Activated T-cell treated with anti-CD3 and anti-CD28 coated beads for 24 hours (primary cell): ENCODE data around the gene FGF5.
"Not testable (repeated sequence)": the region's sequence is repeated elsewhere in the genome, so short reads cannot be mapped to it uniquely, and the experiment has no call there.

Source experiments
- DNase-seq: peaks from one replicate; pipeline ENCODE4 v3.0.0-alpha.2; 2020; ENCODE audit warnings: low read depth

FGF5 gene

DNA sequence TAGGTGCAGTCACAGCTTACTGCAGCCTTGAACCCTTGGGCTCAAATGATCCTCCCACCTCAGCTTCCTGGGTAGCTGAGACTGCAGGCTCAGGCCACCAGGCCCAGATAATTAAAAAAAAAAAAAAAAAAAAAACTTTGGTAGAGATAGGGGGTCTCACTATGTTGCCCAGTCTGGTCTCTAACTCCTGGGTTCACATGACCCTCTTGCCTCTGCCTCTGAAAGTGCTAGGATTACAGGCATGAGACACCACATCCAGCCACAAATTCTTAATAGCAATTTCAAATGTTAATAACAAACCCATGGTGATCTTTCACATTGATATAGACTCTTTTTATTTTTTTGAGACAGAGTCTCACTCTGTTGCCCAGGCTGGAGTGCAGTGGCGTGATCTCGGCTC, 12.3 kb upstream of the FGF5 start:
- DNase-seq, result no peak

DNA sequence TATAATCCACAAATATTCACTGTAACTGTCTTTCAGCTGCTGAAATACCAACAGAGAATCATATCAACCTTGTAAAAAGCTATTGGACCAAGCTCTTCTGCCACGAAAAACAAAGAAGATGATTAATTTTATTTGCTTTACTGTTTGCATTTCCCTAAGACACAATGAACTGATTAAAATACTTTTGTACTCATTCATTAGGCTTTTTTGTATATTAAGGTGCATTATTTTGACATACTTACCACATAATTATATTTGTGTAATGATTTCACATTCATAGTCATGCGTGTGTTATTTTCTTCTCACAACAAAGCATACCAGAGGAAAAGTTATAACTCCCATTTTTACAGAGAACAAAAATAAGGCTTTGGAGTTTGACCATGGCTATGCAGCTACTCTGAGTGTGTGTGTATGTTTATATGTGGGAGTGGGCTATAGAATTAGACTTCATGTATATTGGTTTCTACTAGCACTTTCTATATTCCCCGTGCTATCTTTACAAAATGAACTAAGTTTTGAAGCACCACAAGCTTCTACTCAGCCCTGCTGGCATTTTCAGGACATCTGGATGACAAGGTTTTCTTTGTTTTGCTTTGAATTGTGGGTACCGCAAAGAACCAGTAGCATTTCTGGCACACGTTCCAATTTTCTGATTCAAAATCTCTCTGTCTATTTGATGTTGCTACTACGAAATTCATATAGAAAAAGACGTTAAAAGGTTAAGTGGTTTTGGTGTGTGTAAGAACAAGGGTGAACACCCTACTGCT, 11.0 kb upstream of the FGF5 start:
- no peak for DNase-seq

DNA sequence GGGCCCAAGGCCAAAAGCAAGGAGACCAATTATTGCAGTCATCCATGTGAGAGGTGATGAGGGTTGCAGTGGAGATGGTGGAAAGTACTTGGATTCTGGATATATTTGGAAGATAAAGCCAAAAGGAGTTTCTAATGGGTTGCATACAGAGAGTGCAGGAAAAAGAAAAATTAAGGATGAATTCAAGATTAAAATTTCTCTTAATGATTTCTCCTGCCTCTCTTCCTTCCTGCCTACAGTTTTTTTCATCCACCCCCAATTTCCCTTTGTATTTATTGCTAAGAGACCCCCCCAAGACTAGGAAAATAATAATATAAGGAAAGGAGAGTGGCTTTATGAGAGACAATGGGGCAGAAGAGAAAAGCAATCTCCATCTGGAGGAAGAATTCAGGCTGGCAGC, 8.6 kb upstream of the FGF5 start:
- DNase-seq, result no peak

DNA sequence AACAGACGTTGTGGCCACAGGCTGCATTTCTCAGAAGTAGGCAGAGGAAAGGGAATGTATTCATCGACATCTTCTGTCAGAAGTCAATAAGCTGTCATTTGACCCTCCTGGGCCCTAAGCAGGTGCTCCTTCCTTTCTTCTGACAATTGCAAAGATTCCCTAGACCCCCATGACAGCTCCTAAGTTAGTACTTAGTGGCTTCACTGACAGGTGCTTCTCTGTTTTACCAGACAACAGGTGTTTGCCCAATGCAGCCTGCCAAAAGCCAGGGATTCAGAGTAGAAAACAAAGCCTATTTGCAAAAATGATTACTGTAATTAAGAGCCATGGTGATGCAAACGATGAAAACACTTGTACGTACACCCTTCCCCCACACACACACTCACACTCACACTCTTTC, 7.5 kb upstream of the FGF5 start:
- DNase-seq, result no peak

DNA sequence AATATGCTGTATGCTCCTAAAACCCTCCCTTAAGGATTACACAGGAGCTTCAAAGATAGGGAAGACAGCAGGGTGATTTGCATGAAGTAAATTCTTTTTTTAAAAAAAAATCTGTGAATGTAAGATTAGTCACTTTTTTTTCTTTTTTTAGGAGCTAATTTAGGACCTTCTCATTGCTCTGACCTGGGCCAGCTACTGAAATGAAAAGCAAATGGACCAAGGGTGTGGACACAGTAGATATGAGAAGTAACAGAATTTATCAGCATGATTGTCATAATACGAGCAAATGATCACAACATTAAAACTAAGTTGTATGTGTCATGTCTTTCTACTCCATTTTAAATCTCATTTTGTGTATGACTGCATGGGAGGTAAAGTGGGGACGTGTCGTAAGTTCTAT, 6.6 kb upstream of the FGF5 start:
- no peak for DNase-seq

DNA sequence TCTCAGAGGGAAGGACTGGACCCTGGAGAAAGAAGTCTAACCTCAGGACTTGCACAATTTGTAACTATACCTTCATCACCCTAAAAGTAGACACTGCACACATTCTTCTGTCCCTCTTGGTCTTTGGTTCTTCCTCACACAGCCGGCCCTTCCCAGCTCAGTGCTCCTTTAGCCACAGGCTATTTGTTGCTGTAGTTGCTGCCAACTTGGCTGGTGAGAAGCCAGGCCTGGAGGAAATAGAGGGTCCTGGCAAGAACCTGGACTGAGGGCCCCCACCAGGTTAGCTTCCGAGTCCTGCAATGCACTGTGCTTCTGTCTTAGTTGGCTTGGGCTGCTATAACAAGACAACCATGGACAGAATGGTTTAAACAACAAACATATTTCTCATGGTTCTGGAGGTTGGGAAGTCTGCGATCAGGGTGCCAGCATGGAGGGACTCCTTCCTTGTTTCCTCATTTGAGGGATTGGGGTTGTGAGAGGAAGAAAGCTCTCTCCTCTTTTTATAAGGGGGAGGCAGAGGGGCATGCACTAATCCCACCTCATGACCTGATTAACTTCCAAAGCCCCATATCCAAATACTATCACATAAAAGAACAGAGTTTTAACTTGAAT, 4.4 kb upstream of the FGF5 start:
- no peak for DNase-seq

DNA sequence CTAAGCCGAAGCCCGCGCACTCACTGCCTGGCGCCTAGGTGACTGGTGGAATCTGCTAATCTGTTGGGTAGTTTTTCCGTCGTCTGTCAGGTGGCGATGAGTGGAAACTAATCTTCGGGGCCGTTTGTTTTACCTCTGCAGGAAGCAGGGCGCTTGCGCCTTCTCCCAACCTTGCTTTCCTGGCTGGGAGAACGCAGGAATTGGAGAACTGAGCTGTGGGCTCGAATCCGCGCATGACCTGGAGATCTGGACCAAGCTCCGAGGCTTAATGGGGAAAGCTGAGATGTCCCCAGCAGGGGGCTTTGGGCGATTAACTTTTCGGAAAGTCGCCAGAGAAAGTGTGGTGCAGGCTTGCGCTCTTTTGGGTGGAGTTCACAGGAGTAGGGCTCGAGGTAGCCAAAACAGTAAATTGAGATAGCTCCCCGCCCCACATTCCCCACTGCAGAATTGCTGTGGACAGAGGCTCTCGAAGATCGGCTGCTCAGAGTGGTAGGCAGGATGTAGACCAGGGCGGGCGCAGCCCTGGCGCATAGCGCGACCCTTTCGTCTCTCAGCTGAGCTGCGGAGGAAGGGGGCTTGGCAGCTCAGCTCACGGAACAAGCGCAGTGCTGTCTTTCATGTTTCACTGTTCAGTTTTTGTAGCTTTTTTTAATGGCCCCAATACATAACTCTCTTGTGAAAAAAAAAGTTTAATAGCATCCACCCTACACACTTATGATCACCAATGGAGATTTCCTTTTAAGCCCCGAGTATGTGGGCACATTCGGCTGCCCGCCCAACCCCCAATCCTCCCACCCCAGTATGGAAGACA, 2.7 kb upstream of the FGF5 start:
- no peak for DNase-seq

DNA sequence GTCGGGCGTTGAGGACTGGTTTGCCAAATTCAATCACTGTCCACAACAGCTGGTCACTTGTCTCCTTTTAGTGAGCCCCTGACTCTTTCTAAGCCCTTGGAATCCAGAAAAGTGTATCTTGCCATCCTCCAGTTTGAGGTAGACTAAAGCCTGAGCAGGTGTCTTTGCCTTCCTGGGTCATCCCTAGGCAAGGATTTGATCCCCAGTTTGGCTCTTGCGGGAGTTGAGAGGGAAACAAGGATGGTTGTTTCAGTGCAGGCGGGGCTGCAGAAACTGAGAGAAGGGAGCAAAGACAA, 2.2 kb upstream of the FGF5 start:
- no peak for DNase-seq

DNA sequence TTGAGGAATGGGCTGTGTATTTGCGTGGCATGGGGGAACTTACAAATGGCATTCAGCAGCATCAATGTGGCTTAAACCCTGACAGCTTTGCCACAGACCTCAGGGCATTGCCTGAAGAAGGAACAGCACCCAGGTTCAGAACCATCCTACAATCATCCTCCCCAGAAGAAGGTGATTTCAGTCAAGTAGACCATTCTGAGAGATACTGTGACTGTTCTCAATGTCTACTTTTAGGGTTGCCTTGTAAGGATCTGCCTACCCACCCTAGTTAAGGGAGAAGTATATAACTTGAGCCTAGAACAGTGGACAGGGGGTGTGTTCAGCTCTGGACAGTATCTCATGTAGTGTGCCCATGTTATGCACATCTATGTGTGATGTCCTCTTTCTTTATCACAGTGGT, 1.6 kb upstream of the FGF5 start:
- DNase-seq, result no peak

DNA sequence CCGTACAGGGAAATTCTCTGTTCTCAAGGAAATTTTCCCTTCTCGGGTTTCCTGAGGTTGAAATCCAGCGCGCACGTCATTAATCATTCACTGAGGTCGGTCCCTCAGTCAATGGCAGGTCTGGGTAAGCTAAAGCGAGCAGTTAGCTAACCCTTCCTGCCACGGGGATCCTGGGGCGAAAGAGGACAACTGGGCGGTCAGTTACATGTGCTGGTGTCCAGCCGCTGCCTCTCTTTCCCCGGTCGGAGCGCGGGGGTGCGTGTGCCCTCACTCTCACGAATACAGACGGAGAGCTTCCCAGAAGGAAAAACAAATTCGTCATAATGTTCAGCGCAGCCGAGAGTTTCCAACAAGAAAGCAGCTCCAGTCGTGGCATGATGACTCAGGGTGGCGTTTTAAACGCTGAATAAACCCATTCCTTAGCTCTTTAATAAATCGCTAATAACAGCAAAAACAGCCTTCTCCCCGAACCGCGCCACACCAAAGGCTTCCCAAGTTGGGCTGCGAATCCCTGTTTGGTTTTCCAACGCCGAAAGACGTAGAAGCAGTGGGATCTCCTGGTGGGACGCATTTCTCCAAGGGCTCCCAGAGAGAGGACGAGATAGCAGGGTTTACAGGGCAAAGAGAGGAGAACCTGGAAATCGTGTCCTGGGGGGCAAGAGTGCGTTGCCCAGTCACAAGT, 752 bp upstream of the FGF5 start:
- DNase-seq, result no peak

DNA sequence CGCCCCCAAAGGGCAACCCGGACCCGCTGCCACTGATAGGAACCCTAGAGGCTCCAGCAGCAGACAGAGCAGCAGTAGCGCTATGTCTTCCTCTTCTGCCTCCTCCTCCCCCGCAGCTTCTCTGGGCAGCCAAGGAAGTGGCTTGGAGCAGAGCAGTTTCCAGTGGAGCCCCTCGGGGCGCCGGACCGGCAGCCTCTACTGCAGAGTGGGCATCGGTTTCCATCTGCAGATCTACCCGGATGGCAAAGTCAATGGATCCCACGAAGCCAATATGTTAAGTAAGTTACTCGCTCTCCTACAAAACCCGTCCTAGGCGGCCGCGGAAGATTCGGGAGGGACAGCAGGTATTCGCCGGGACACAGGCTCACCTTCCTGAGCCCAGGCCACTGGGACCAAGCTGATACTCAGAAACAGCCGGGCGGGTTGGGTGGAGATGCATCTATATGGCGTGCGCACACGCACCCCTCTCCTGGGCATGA, 477 bp downstream of the FGF5 start:
- no peak for DNase-seq

DNA sequence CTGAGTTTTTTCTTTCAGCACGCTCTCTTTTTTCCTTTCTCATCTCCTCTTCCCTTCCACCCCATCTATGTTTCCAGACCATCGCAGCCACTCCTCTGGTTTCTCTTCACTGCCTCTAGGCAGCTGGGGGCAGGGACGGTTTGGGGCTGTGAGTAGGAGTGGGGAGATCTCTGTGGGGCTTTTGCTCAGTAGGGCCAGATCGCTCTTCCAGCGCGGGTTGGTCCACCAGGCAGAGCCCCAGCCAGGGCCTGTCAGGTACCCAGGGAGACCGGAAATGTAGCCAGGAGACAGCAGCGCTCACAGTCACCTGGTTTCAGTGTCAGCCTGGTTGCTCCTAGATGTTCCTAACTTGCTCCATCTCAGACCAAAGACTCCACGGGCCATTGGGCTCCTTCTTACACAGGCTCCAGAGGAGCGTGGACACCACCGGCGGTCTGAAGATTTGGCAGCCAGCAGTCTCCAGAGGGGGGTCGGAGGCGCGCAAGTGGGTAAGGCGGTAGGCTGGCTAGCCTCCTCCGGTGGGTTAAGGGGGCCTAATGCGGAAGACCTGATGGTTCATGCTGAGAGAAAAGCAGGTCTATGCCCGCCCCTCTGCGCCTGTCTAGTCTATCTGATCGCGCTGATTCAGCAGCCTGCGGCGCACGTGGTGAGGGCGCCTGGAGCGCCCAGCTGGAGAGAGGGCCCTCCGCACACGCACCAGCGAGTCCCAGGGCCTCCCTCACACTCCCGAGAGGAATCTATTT, 1.8 kb downstream of the FGF5 start:
- no peak for DNase-seq

DNA sequence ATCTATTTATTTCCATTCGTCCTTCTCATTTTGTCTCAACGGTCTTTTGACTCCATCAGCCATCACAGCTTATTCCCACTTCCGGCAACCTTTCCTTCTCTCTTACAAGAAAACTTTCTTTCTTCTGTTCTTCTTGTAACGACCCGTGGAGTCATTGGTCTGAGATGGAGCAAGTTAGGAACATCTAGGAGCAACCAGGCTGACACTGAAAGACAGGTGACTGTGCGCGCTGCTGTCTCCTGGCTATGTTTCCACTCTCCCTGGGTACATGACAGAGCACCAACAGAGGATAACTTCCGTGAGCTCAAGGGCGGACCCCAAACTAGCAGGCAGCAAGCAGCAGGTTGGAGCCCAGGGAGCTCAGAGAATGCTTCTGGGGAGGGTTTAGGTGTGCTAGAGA, 2.5 kb downstream of the FGF5 start:
- DNase-seq, result no peak

DNA sequence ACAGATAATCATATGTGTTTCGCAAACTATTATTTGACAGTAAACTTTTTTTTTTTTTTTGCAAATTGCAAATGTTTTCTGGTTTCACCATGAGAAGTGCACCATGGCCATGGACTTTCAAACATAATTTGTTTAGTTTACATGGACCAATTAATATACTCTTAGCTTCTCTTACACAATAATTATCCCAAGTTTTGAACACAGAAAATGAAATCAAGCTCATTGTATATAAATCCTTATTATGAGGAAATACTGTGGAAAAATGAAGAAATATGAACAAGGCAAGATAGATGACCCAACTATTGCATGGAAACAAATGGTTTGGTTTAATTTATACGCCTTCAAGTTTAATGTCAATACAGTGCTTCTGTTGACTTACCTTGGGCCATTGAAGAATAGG, 3.9 kb downstream of the FGF5 start:
- no peak for DNase-seq

DNA sequence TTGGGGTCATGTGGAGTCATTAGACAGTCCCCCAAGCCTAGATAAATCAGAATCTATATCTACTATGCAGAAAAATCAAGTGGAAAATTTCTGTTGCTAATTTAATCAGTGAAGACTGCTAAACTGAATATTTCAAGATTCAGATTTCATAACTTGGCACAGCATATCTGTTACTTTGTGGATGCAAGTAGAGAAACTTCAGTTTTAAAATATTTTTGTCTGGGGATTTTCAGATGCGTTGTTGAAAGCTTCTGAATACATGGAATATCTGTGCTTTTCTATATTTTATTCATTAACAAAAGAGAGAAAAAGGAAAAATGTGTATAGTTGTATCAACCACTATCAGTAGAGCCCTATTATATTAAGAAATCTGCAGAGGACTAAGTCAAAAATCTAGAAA, 4.4 kb downstream of the FGF5 start:
- no peak for DNase-seq

DNA sequence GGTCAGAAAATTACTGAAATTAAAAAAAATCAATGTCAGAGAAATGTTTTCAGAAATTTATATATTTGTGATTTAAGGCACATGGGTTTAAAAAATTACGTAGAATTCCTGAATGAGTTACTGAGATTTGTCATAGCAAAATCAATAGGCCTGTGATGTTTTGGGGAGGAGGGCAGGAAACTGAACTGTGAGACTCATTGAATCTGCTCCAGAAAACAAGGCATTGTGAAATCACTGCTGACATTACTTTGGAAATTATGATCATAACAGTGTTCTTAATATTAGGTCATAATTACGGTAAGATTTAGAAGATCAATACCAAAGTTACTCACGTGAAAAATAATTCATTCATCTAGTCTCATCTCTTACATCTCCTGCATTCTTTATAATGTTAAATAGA, 5.3 kb downstream of the FGF5 start:
- DNase-seq, result no peak

DNA sequence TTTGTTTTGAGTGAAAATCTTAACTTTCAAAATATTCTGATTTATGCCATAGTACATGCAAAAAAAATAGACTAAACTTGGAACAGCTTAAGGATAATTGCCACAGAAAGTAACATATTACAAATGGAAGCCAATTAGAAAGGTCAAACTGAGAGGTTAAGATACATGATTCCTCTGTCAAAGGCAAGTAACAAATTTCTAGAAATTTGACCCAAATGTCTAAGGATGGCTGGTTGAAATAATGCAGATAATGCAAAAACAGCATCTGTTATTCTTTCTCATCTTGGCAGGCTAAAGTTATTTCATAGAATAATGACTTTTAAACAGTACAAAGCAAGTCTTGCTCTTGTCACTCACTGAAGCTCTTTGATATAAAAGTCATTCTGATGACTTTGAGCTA, 10.5 kb downstream of the FGF5 start:
- DNase-seq, result no peak

DNA sequence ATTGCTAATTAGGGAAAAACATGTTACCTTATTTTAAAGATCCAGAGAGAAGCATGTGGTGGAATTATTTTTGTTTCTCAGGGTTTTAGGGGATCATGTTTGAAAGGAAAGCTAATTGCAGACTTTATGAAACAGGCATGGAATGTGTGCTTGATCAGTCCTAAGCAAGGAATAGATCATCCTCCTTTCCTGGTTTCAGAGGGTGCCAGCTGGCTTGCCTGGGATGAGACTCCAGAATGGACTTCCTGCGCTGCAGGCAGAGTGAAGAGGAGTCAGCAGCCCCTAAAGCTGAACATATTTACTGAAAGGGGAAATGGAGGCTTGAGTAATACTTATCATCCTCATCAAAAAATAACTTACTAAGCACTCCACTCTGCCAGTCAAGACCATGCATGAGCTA, 13.3 kb downstream of the FGF5 start:
- DNase-seq, result no peak

DNA sequence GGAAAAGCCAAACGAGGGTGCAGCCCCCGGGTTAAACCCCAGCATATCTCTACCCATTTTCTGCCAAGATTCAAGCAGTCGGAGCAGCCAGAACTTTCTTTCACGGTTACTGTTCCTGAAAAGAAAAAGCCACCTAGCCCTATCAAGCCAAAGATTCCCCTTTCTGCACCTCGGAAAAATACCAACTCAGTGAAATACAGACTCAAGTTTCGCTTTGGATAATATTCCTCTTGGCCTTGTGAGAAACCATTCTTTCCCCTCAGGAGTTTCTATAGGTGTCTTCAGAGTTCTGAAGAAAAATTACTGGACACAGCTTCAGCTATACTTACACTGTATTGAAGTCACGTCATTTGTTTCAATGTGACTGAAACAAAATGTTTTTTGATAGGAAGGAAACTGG, 20.0 kb downstream of the FGF5 start:
- DNase-seq, result no peak

DNA sequence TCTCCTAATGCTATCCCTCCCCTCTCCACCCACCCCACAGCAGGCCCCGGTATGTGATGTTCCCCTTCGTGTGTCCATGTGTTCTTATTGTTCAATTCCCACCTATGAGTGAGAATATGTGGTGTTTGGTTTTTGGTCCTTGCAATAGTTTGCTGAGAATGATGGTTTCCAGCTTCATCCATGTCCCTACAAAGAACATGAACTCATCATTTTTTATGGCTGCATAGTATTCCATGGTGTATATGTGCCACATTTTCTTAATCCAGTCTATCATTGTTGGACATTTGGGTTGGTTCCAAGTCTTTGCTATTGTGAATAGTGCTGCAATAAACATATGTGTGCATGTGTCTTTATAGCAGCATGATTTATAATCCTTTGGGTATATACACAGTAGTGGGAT, 24.2 kb downstream of the FGF5 start:
- not testable (repeated sequence) for DNase-seq

DNA sequence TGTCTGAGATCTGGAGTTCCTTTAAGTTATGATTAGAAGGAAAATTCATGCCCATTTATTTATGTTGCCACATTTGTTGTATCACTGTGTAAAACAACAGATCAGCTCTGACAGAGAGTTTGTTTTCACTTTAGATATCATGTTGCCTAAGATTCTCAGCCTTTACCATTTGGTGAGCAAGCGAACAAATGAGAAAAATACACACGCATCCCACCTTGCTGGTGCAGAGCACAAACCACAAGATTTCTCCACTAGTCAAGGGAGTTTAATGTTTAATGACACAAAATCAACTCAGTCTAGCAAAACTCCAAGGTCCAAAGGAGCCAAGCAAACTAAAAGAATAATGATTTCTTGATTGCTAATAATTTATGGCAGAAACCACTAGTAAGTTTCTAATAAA, 27.7 kb downstream of the FGF5 start:
- DNase-seq, result no peak

DNA sequence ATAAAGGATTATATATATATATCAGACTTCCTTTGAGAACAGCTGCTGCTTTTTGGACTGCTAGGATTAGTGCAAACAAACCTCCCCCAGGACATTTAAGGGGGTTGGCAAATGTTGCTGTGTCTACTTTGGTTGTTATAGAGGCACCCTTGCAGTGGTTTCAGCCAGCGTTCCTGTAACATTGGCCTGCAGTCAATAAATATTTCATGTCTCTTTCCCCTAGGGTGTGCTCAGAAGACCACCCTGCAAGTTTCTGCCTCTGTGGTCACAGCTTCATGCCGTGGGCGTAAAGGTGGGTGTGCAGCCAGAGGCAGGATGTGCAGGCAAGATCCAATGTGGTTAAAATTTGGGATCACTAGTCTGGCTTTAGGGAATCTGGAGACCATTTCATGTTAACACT, 28.9 kb downstream of the FGF5 start:
- no peak for DNase-seq
